B cell (primary cell): Measurements from ENCODE around the gene TRMT2B.
"Not testable (repeated sequence)": the region's sequence is repeated elsewhere in the genome, so short reads cannot be mapped to it uniquely, and the experiment has no call there.

Source experiments
- CTCF ChIP-seq: fragments of 200-600 bp; IDR thresholded peaks from one replicate; pipeline ENCODE4 v1.8.0; 2022; ENCODE audit warnings: antibody characterized with exemption, mild to moderate bottlenecking
- EZH2 ChIP-seq: IDR thresholded peaks from 2 replicates; pipeline ENCODE4 v1.6.1; 2012; ENCODE audit warnings: borderline replicate concordance, low read depth, mild to moderate bottlenecking, moderate library complexity, low read length; ENCODE audit not compliant: insufficient read depth, poor library complexity, severe bottlenecking

DNA sequence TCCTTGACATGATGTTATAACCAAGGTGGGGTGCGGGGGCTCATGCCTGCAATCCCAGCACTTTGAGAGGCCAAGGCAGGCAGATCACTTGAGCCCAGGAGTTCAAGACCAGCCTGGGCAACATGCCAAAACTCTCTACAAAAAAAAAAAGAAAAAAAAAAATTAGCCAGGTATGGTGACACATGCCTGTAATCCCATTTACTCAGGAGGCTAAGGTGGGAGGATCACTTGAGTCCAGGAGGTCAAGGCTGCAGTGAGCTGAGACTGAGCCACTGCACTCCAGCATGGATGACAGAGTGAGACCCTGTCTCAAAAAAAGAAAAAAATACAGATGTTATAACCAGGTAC lies 70.4 kb downstream of the TRMT2B start:
- TF ChIP-seq CTCF, EZH2: not testable (repeated sequence)
